Measurements from ENCODE around the gene MCM8.
"Not testable (repeated sequence)": the region's sequence is repeated elsewhere in the genome, so short reads cannot be mapped to it uniquely, and the experiment has no call there.

Gene MCM8

GRCh38 chr20:6006603-6006949 is 56.1 kb downstream of the MCM8 start:
- DNase-seq, result no peak

GRCh38 chr20:6007094-6007528 is 56.7 kb downstream of the MCM8 start:
- no peak for DNase-seq

DNA sequence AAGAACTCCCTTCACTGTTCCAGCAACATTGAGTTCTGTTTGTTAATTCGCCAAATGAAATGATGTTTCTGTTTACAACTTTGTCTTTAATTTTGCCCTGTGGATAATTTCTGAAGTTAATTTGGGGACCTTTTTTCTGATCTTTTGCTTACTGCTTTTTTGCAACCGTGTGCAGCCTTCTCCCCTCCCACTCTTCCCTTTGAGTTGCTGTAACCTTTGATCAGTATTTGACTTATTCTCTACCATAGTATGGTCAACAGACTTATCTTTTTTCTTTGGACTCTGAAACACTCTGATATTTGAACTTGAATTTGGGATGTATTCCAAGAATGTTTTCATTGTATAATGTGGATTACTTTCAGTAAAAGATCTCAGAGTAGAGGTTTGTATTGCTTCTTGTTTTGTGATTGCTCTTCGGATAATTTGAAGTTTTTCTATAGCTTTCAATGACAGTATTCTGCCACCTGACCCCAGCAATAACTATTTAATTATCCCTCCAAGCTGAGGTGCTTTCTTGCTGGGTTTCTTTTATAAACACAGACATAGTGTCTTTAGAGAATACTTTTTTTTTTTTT is 57.2 kb downstream of the MCM8 start:
- DNase-seq, result no peak

DNA sequence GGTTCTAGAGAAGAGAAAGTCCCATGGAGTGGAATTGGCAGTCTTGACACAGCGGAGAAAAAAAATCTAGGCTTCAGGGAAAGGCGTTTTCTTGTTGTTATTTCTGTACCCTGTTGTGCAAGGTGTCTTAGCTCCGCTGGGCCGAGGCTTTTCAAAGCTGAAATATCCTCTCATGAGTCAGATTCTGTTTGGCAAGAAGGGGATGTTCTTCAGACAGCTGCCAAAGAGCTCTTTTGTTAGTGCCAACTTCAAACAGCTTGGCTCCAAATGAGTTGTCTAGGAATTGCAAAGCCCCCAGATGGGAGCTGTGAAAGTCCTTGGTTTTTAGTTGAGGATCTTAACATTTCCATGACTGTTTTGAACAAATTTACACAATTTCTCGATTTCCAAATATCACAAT is 57.8 kb downstream of the MCM8 start:
- DNase-seq, result no peak

DNA sequence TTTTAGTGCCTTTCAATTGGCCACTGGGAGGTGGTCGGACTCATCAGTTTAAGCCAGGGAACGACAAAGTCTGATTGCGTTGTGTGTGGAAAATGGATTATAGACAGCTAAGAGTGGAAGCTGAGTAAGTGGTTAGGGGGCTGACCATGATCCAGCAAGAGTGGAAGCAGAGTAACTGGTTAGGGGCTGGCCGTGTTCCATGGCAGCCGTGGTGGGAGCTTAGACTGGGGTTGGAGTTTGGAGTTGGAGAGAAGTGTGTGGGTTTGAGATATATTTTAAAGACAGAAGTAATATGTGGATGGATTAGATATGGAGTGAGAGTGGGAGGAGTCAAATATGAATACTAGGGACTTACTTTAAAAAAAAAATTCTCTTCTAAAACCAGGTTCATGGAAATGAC is 61.7 kb downstream of the MCM8 start:
- DNase-seq, result no peak

- no peak for DNase-seq
These were observed 63.6 kb downstream of the MCM8 start for GRCh38 chr20:6014017-6014416.

DNA sequence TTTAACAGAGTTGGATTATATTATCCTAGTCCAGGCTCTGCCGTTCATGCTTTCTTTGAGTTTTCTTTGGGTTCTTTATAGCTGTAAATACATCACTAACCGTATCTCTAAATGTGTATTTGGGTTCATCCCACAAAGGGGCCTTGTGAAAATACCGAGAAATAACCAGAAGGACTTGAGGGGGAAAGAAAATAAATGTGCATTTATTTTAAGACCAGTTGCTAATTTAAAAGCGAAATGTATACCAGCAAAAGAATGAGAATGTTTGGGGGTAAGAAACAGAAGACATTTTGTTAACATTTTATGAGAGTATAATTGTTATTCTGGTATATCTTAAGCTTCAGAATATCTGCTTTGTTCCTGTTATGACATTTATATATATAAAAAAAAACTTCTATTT is 64.5 kb downstream of the MCM8 start:
- no peak for DNase-seq

GRCh38 chr20:6017467-6017866 is 67.0 kb downstream of the MCM8 start:
- no peak for DNase-seq

GRCh38 chr20:6017880-6018279 is 67.4 kb downstream of the MCM8 start:
- DNase-seq, result no peak

- DNase-seq, result no peak
These were observed 74.3 kb downstream of the MCM8 start for GRCh38 chr20:6024768-6025167.

GRCh38 chr20:6026051-6026450 is 75.6 kb downstream of the MCM8 start:
- no peak for DNase-seq

DNA sequence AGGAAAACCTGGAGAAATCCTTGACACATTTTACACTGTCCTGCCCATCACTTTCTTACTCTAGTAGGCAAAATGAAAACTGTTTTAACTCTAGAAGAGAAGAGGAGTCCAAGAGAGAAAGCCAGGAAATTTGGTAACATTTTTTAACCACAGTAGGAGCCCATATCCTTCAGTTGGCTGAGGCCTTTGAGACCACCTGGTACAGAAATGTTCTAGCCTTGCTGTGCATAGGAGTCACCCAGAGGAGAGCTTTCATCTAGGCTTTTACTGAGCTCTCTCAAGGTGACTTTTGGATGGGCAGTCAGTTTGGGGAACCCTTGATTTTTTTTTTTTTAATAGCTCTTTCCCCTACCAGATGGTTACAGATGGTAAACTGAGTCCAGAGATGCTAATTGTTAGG is 78.4 kb downstream of the MCM8 start:
- no peak for DNase-seq

- no peak for DNase-seq
These were observed 79.1 kb downstream of the MCM8 start for GRCh38 chr20:6029538-6029937.

DNA sequence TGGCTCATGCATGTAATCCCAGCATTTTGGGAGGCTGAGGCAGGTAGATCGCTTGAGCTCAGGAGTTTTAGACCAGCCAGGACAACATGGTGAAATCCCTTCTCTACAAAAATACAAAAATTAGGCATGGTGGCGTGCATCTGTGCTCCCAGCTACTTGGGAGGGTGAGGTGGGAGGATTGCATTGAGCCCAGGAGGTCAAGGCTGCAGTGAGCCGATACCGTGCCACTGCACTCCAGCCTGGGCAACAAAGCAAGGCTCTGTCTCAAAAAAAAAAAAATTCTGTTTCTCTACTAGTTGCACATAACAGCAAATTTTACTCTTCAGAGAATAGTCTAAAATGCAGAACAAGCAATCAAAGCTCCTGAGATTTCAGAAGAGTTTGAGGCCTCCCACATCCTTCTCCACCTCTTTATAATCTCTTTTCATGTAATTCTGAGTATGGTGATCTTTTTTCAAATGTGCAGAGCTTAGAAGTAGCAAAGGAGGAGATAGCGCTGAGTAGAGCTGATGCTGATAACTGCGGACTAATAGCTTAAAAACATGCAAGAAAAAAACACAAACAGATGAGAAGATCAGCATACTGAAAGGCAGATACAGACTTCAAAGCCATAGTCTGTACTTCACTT is 80.1 kb downstream of the MCM8 start:
- DNase-seq, result no peak

DNA sequence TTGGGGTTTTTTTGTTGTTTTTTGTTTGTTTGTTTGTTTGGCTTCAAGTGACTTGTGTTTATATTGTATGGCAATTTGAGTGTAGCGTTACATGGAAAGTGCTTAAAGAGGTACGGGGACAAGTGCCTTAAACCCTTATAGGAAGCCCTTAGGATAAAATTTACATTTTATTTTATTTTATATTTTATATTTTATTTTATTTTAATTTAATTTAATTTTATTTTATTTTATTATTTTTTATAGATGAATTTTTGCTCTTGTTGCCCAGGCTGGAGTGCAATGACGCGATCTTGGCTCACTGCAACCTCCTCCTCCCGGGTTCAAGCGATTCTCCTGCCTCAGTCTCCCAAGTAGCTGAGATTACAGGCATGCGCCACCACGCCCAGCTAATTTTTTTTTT is 82.5 kb downstream of the MCM8 start:
- DNase-seq, result not testable (repeated sequence)

- DNase-seq, result no peak
These were observed 83.9 kb downstream of the MCM8 start for GRCh38 chr20:6034134-6034969.

- DNase-seq, result no peak
These were observed 85.8 kb downstream of the MCM8 start for GRCh38 chr20:6036213-6036612.

- DNase-seq, result no peak
These were observed 86.6 kb downstream of the MCM8 start for GRCh38 chr20:6037082-6037481.

DNA sequence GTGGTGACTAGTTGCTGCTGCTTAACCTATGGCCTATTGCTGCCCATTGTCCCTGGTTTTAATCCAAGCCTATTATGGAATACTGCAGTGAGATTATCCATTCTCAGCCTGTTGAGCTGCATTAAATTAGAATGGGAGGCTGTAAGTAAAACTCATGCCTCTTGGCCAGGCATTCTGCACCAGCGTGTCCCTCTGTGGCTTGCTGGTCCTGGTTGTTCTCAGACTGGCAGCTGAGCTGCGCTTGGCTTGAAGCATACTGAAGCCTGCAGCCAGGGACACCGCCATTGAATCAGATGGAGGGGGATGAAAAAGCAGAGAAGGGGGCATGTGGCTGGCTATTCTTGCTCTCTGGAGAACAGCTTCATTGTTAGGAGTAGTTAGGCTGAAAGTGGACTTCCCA is 87.8 kb downstream of the MCM8 start:
- no peak for DNase-seq

GRCh38 chr20:6039766-6040165 is 89.3 kb downstream of the MCM8 start:
- no peak for DNase-seq

DNA sequence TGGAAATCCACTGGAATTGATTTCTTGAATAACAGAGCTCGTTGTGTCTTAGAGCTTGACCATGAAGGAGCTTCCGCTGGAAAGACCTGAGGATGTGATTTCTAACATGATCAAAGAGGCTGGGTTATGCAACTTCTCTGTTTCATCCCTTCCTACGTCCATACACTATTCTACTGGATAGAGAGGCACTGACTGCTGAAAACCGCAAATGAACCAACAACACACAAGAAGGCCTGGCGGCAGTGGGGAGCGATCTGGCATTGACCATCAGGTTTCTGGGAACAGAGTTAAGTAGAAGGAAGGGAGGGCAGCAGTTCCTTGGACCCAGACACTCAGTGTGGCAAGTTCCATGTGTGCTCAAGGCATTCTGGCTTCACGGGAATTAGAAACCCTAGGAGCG is 90.1 kb downstream of the MCM8 start:
- no peak for DNase-seq

DNA sequence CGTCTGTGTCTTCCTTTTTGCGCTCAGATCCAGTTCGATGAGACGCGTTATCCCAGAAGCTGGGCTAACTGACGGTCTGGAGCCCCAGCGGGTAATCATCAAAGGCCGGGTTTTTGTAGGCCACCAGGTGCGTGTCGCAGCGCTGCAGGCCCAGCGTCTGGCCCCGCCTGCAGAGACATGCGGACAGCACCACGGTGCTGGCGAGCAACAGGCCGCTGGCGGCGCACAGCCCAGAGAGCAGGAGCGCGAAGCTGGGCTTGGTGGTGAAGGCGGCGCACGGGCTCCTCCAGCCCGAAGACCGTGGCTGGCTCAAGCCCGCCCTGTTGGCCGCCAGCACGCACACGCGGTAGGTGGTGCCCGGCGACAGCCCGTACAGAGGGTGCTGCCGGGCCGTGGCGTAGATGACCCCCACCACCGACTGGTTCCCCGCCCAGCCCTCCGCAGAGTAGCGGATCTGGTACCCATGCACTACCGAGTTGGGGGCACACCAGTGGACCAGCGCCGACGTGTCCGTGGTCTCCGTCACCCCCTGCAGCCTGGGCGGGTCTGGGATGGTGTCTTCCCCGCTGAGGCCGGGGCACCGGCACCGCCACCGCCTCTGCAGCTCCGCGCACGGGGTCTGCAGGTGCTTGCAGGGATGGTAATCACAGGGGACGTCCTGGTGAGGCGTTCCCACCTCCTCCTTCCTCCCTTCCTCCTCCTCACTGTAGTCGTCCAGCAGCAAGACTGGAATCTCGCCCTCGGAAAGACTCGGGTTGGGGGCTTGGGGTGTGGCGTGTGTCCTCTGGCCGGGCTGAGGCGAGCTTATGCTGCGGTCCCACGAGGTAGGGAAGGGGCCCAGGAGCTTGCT is 90.7 kb downstream of the MCM8 start:
- peak; percentile 22 for DNase-seq

DNA sequence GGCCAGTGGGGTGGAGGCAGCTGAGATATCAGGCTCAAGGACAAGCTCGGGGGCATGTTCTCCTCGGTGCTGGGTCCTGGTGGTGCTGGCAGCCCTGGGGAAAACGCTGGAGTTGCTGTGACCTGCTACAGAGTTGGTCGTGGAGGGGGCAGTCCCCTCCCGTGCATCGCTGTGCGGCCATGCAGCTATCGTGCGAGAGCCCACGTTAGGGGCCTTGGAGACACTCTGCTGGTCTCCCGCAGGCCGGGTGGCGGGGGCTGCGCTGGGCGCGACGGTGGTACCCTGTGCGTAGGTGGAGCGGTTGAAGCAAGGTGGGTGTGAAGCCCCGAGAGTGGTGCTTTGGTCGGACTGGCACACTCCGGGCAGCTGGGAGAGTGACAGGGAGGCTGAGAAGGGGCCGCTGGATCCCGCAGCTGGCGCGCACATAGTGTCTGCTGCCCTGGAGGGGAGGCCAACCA is 91.4 kb downstream of the MCM8 start:
- DNase-seq, result no peak

Data from right kidney (tissue), 1 donor.